MM.1S (cell line): ENCODE measurements around the gene CEACAM4.

Source experiments
- DNase-seq: peaks from one replicate; pipeline ENCODE4 v3.0.0-alpha.2; 2015
- H2AFZ ChIP-seq: fragments of 300-600 bp; sonication (generic); 2 replicates; pipeline ENCODE4 v1.6.0; 2016; ENCODE audit warnings: antibody characterized with exemption, low read length
- H3F3A ChIP-seq: fragments of 300-600 bp; sonication (generic); 2 replicates; pipeline ENCODE4 v1.6.1; 2016; ENCODE audit warnings: mild to moderate bottlenecking, antibody characterized with exemption, low read length, moderate library complexity, mixed read lengths; ENCODE audit not compliant: insufficient read depth
- H3K27ac ChIP-seq: fragments of 300-600 bp; sonication (generic); 2 replicates; pipeline ENCODE4 v1.5.1; 2016; ENCODE audit warnings: mild to moderate bottlenecking, low read length
- H3K27me3 ChIP-seq: fragments of 300-600 bp; sonication (generic); replicated peaks from 2 replicates; pipeline ENCODE4 v1.6.0; 2016; ENCODE audit warnings: low read length; ENCODE audit not compliant: insufficient read depth
- H3K36me3 ChIP-seq: fragments of 300-600 bp; sonication (generic); replicated peaks from 2 replicates; pipeline ENCODE4 v1.6.1; 2016; ENCODE audit warnings: mild to moderate bottlenecking, low read length, mixed read lengths; ENCODE audit not compliant: insufficient read depth
- H3K4me1 ChIP-seq: fragments of 300-600 bp; sonication (generic); 2 replicates; pipeline ENCODE4 v1.6.1; 2016; ENCODE audit warnings: low read length, mixed read lengths
- H3K4me2 ChIP-seq: fragments of 300-600 bp; sonication (generic); 2 replicates; pipeline ENCODE4 v1.6.0; 2016; ENCODE audit warnings: low read depth, low read length
- H3K4me3 ChIP-seq: fragments of 300-600 bp; sonication (generic); 2 replicates; pipeline ENCODE4 v1.5.1; 2016; ENCODE audit warnings: low read length, mixed read lengths
- H3K79me2 ChIP-seq: fragments of 300-600 bp; sonication (generic); 2 replicates; pipeline ENCODE4 v1.6.1; 2016; ENCODE audit warnings: mixed run types, low read length, mixed read lengths
- H3K9ac ChIP-seq: fragments of 300-600 bp; sonication (generic); 2 replicates; pipeline ENCODE4 v1.6.1; 2016; ENCODE audit warnings: low read length, mixed read lengths
- H3K9me2 ChIP-seq: fragments of 300-600 bp; sonication (generic); replicated peaks from 2 replicates; pipeline ENCODE4 v1.6.1; 2016; ENCODE audit warnings: mild to moderate bottlenecking, low read length, mixed read lengths; ENCODE audit not compliant: insufficient read depth
- H3K9me3 ChIP-seq: fragments of 300-600 bp; sonication (generic); replicated peaks from 2 replicates; pipeline ENCODE4 v1.6.1; 2016; ENCODE audit warnings: mild to moderate bottlenecking, low read length, mixed read lengths; ENCODE audit not compliant: insufficient read depth
- H4K20me1 ChIP-seq: fragments of 300-600 bp; sonication (generic); 2 replicates; pipeline ENCODE4 v1.6.1; 2016; ENCODE audit warnings: mild to moderate bottlenecking, low read length, moderate library complexity, mixed read lengths; ENCODE audit not compliant: insufficient read depth
- EZH2 ChIP-seq: fragments of 300-600 bp; sonication (generic); optimal IDR thresholded peaks from 2 replicates; pipeline ENCODE3; 2017; ENCODE audit warnings: low read depth, mild to moderate bottlenecking, antibody characterized with exemption, low read length, mixed read lengths
- EZH2phosphoT487 ChIP-seq: fragments of 300-600 bp; sonication (generic); IDR thresholded peaks from 2 replicates; pipeline ENCODE4 v1.6.1; 2018; ENCODE audit warnings: antibody characterized with exemption, low read length
- TF ChIP-seq, protein P1 (sequence below): fragments of 300-600 bp; sonication (generic); IDR thresholded peaks from 2 replicates; pipeline ENCODE4 v1.5.1; 2016; ENCODE audit warnings: antibody characterized with exemption, low read length, mixed read lengths

The CEACAM4 gene

DNA sequence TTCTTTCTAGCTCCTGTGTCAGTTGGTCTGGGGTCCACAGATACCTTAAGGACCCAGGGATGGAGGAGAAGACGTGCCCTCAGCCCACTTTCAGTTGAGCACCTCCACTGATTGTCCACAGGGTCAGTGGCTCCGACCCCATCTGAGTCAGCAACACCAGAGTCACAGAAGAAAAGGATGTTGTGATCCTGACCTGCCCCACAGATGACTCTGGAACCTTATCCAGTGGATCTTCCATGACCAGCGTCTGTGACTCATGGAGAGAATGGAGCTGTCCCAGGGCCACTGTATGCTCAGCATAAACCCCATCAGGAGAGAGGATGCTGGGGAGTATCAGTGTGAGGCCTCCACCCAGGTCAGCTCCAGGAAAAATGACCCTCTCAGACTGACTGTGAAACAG is 22.0 kb downstream of the CEACAM4 start:
- H3K36me3 ChIP-seq: no peaks in the 10 kb centered on the region
- H3F3A ChIP-seq: no peaks in the 10 kb centered on the region
- H3K9me3 ChIP-seq: no peaks in the 10 kb centered on the region
- TF ChIP-seq EZH2phosphoT487 (no peak), EZH2 (no peak)
- TF ChIP-seq, protein P1, sequence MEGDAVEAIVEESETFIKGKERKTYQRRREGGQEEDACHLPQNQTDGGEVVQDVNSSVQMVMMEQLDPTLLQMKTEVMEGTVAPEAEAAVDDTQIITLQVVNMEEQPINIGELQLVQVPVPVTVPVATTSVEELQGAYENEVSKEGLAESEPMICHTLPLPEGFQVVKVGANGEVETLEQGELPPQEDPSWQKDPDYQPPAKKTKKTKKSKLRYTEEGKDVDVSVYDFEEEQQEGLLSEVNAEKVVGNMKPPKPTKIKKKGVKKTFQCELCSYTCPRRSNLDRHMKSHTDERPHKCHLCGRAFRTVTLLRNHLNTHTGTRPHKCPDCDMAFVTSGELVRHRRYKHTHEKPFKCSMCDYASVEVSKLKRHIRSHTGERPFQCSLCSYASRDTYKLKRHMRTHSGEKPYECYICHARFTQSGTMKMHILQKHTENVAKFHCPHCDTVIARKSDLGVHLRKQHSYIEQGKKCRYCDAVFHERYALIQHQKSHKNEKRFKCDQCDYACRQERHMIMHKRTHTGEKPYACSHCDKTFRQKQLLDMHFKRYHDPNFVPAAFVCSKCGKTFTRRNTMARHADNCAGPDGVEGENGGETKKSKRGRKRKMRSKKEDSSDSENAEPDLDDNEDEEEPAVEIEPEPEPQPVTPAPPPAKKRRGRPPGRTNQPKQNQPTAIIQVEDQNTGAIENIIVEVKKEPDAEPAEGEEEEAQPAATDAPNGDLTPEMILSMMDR: no peak
- peaks cover 75% of the 10 kb centered on the region for H3K27me3 ChIP-seq
- no peaks in the 10 kb centered on the region for H3K79me2 ChIP-seq
- no peak overlapping the region for H3K27ac ChIP-seq
- H3K4me2 ChIP-seq: no peak overlapping the region
- H3K4me3 ChIP-seq: no peak overlapping the region
- DNase-seq: no peak
- H4K20me1 ChIP-seq: no peaks in the 10 kb centered on the region
- no peaks in the 10 kb centered on the region for H3K9me2 ChIP-seq
- no peak overlapping the region for H3K9ac ChIP-seq
- no peaks in the 10 kb centered on the region for H3K4me1 ChIP-seq
- no peak overlapping the region for H2AFZ ChIP-seq

DNA sequence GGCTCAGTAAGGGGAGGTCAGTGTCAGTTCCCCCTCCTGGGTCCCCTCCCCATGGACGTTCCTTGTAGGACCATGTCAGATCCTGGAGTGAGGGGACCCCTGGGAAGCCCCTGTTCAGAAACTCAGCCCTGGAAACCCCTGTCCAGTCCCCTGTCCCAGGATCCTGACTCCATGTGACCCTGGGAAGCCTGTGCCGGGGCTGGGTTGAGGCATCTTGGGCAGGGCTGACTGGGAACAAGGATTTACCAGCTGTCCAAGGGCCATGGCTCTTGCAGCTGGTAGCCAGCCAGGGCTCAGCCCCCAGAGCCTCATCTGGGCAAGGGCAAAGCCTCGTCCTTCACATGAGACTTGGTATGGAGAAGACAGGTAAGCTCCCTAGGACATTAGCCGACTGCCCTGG is 25.1 kb downstream of the CEACAM4 start:
- no peaks in the 10 kb centered on the region for H3K9me2 ChIP-seq
- TF ChIP-seq, protein P1: no peak
- no peak for TF ChIP-seq EZH2
- TF ChIP-seq EZH2phosphoT487: no peak
- H3K9me3 ChIP-seq: no peaks in the 10 kb centered on the region
- H3K4me2 ChIP-seq: no peak overlapping the region
- H3K27ac ChIP-seq: no peak overlapping the region
- H4K20me1 ChIP-seq: no peaks in the 10 kb centered on the region; the same call in 1 of the 2 replicates
- no peak for DNase-seq
- H3K4me1 ChIP-seq: no peaks in the 10 kb centered on the region
- H3K27me3 ChIP-seq: peaks cover 65% of the 10 kb centered on the region
- H3F3A ChIP-seq: no peaks in the 10 kb centered on the region
- no peak overlapping the region for H3K4me3 ChIP-seq
- H3K9ac ChIP-seq: no peak overlapping the region
- no peak overlapping the region for H2AFZ ChIP-seq
- no peaks in the 10 kb centered on the region for H3K79me2 ChIP-seq
- H3K36me3 ChIP-seq: no peaks in the 10 kb centered on the region

DNA sequence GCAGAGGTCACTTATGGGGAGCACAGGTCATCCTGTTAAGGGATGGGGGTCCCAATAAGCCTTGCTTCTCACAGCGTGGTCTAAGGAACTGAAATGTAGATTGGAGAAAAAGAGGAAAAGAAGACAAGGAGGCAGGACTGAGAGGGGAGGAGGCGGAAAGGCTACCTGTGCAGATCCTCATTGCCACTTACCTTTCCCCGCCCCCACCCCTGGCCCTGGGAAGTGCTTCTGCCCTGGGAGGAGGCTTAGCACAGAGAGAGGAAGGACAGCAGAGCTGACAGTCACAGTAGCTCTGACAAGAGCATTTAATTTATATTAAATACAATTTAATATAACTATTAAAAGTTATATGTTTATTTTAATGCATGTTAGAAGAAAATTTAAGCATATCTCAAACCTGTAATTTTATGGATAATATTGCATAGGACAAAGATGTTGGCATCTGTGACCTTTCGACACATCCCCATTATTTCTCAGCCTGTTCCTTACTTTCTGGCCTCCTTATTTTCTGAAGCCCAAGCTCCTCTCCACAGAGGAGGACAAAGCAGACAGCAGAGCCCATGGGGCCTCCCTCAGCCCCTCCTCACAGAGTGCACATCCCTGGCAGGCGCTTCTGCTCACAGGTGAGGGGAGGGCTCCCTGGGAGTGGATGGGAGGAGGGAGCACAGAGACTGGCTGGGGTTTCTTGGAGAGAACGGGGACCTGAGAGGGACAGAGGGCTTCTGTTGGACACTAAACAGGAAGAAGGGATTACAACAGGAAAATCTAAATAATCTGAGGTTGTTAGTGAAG is 27.5 kb downstream of the CEACAM4 start:
- Histone ChIP-seq H3K27me3 (peaks cover 50% of the 10 kb centered on the region), H3K4me1 (no peaks in the 10 kb centered on the region), H3K9me3 (no peaks in the 10 kb centered on the region), H2AFZ (no peak overlapping the region), H4K20me1 (no peaks in the 10 kb centered on the region; the same call in 1 of the 2 replicates), H3K9me2 (no peaks in the 10 kb centered on the region), H3K79me2 (no peaks in the 10 kb centered on the region), H3K9ac (no peak overlapping the region), H3K27ac (no peak overlapping the region), H3K4me2 (no peak overlapping the region), H3K36me3 (no peaks in the 10 kb centered on the region), H3F3A (no peaks in the 10 kb centered on the region), H3K4me3 (no peak overlapping the region)
- no peak for TF ChIP-seq EZH2phosphoT487
- TF ChIP-seq EZH2: no peak
- TF ChIP-seq, protein P1: no peak
- no peak for DNase-seq
